C4-2B (cell line): ENCODE data around the gene REM1.

Experiments
- ZFX ChIP-seq: fragments of 450-650 bp; IDR thresholded peaks from 2 replicates; pipeline ENCODE4 v1.6.1; 2017
- TF ChIP-seq, protein P1 (sequence below): fragments of 450-650 bp; conservative IDR thresholded peaks from 2 replicates; pipeline ENCODE4 v1.5.1; 2017; ENCODE audit warnings: mild to moderate bottlenecking

GRCh38 chr20:31440012-31440659 lies 35.0 kb upstream of the REM1 start, which contains the start of gene DEFB123:
- TF ChIP-seq, protein P1, sequence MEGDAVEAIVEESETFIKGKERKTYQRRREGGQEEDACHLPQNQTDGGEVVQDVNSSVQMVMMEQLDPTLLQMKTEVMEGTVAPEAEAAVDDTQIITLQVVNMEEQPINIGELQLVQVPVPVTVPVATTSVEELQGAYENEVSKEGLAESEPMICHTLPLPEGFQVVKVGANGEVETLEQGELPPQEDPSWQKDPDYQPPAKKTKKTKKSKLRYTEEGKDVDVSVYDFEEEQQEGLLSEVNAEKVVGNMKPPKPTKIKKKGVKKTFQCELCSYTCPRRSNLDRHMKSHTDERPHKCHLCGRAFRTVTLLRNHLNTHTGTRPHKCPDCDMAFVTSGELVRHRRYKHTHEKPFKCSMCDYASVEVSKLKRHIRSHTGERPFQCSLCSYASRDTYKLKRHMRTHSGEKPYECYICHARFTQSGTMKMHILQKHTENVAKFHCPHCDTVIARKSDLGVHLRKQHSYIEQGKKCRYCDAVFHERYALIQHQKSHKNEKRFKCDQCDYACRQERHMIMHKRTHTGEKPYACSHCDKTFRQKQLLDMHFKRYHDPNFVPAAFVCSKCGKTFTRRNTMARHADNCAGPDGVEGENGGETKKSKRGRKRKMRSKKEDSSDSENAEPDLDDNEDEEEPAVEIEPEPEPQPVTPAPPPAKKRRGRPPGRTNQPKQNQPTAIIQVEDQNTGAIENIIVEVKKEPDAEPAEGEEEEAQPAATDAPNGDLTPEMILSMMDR: peak; percentile 65
- no peak for TF ChIP-seq ZFX
